HEK293 (cell line): ENCODE results near the gene COL4A3.

Source experiments
- CTCF ChIP-seq: fragments of 450-650 bp; formaldehyde crosslinking; IDR thresholded peaks from 2 replicates; pipeline ENCODE4 v1.5.1; 2016; ENCODE audit warnings: missing biosample characterization, missing genetic modification characterization
- GLI2 ChIP-seq: fragments of 450-650 bp; formaldehyde crosslinking; IDR thresholded peaks from 2 replicates; pipeline ENCODE4; 2017; ENCODE audit warnings: missing biosample characterization, missing genetic modification characterization, low read depth, borderline replicate concordance
- HOXA7 ChIP-seq: sonication (generic); formaldehyde crosslinking; IDR thresholded peaks from 2 replicates; pipeline ENCODE4 v1.8.1; 2022; ENCODE audit warnings: missing genetic modification reagents, borderline replicate concordance
- REST ChIP-seq: fragments of 450-650 bp; formaldehyde crosslinking; IDR thresholded peaks from 2 replicates; pipeline ENCODE4 v1.5.1; 2016; ENCODE audit warnings: missing biosample characterization, missing genetic modification characterization
- ZBTB11 ChIP-seq: fragments of 450-650 bp; formaldehyde crosslinking; conservative IDR thresholded peaks from 2 replicates; pipeline ENCODE4 v1.5.1; 2016; ENCODE audit warnings: low read depth, missing biosample characterization, missing genetic modification characterization
- ZBTB26 ChIP-seq: fragments of 450-650 bp; formaldehyde crosslinking; optimal IDR thresholded peaks from 2 replicates; pipeline ENCODE3; 2016; ENCODE audit warnings: missing biosample characterization, mild to moderate bottlenecking, missing genetic modification characterization
- ZFP3 ChIP-seq: fragments of 450-650 bp; formaldehyde crosslinking; IDR thresholded peaks from 2 replicates; pipeline ENCODE4 v1.5.1; 2016; ENCODE audit warnings: low read depth, missing biosample characterization, missing genetic modification characterization
- ZNF239 ChIP-seq: fragments of 450-650 bp; formaldehyde crosslinking; IDR thresholded peaks from 2 replicates; pipeline ENCODE4 v1.5.1; 2016; ENCODE audit warnings: missing biosample characterization, missing genetic modification characterization
- ZNF311 ChIP-seq: fragments of 450-650 bp; formaldehyde crosslinking; IDR thresholded peaks from 2 replicates; pipeline ENCODE4 v1.5.1; 2017; ENCODE audit warnings: missing biosample characterization, missing genetic modification characterization, borderline replicate concordance
- ZNF404 ChIP-seq: fragments of 450-650 bp; formaldehyde crosslinking; IDR thresholded peaks from 2 replicates; pipeline ENCODE4 v1.5.1; 2017; ENCODE audit warnings: missing biosample characterization, missing genetic modification characterization
- ZNF423 ChIP-seq: fragments of 450-650 bp; formaldehyde crosslinking; IDR thresholded peaks from 2 replicates; pipeline ENCODE4 v1.5.1; 2016; ENCODE audit warnings: missing biosample characterization, missing genetic modification characterization
- ZNF549 ChIP-seq: fragments of 450-650 bp; IDR thresholded peaks from 2 replicates; pipeline ENCODE4 v1.5.1; 2018; ENCODE audit warnings: missing biosample characterization, missing genetic modification characterization, mild to moderate bottlenecking, inconsistent platforms, moderate library complexity

- TF ChIP-seq CTCF (tag by site-specific recombination) (no peak), GLI2 (tag by site-specific recombination) (no peak), ZBTB11 (tag by site-specific recombination) (no peak), ZBTB26 (no peak), ZNF423 (tag by site-specific recombination) (no peak), ZFP3 (no peak), ZNF239 (tag by site-specific recombination) (no peak), ZNF404 (tag by site-specific recombination) (no peak), ZNF549 (tag by site-specific recombination) (no peak), ZNF311 (no peak), REST (tag by site-specific recombination) (no peak), HOXA7 (CRISPR knock-in tag) (no peak)
These were observed 70.0 kb downstream of the COL4A3 start for GRCh38 chr2:227234429-227234828.
